SK-N-SH treated with all-trans-retinoic acid at 6 μM for 48 hours (cell line): ENCODE measurements around the gene OR1N2.
"Not testable (repeated sequence)": the region's sequence is repeated elsewhere in the genome, so short reads cannot be mapped to it uniquely, and the experiment has no call there.

Source experiments
- ATAC-seq: fragments of 200-7000 bp; cut with Tn5 transposase; 3 replicates; pipeline ENCODE4 v1.9.1; 2020; ENCODE audit warnings: mild to moderate bottlenecking, moderate library complexity
- ARNTL ChIP-seq: fragments of 450-650 bp; formaldehyde crosslinking; IDR thresholded peaks from 2 replicates; pipeline ENCODE4 v1.5.0; 2020; ENCODE audit warnings: low read depth, mild to moderate bottlenecking, moderate library complexity, borderline replicate concordance
- BACH2 ChIP-seq: fragments of 250-450 bp; sonication (Bioruptor Pico); IDR thresholded peaks from 2 replicates; pipeline ENCODE4 v1.9.0; 2021; ENCODE audit warnings: mild to moderate bottlenecking, borderline replicate concordance
- CREB5 ChIP-seq: fragments of 250-450 bp; sonication (Bioruptor Pico); IDR thresholded peaks from 2 replicates; pipeline ENCODE4 v1.5.1; 2020; ENCODE audit warnings: low read depth, mild to moderate bottlenecking, moderate library complexity
- CSDC2 ChIP-seq: fragments of 250-450 bp; sonication (Bioruptor Pico); IDR thresholded peaks from 2 replicates; pipeline ENCODE4 v1.5.0; 2020; ENCODE audit warnings: mild to moderate bottlenecking, moderate library complexity
- CSRNP3 ChIP-seq: fragments of 250-450 bp; sonication (Bioruptor Pico); IDR thresholded peaks from 2 replicates; pipeline ENCODE4 v1.5.1; 2021; ENCODE audit warnings: mild to moderate bottlenecking, moderate library complexity
- ESRRG ChIP-seq: fragments of 250-450 bp; sonication (Bioruptor Pico); IDR thresholded peaks from 2 replicates; pipeline ENCODE4 v1.6.1; 2021; ENCODE audit warnings: mild to moderate bottlenecking
- GLIS3 ChIP-seq: fragments of 250-450 bp; sonication (Bioruptor Pico); IDR thresholded peaks from 2 replicates; pipeline ENCODE4 v1.5.0; 2020; ENCODE audit warnings: mild to moderate bottlenecking, moderate library complexity
- ISL1 ChIP-seq: fragments of 250-450 bp; sonication (Bioruptor Pico); IDR thresholded peaks from 2 replicates; pipeline ENCODE4 v2.1.2; 2022; ENCODE audit warnings: mild to moderate bottlenecking, moderate library complexity
- OSR1 ChIP-seq: fragments of 250-450 bp; sonication (Bioruptor Pico); IDR thresholded peaks from 2 replicates; pipeline ENCODE4 v1.8.0; 2022; ENCODE audit warnings: moderate library complexity, mild to moderate bottlenecking, inconsistent platforms
- PATZ1 ChIP-seq: fragments of 250-450 bp; sonication (Bioruptor Pico); IDR thresholded peaks from 2 replicates; pipeline ENCODE4 v1.8.0; 2020; ENCODE audit warnings: mild to moderate bottlenecking, moderate library complexity, borderline replicate concordance
- POU6F1 ChIP-seq: fragments of 250-450 bp; sonication (Bioruptor Pico); IDR thresholded peaks from 2 replicates; pipeline ENCODE4 v1.8.0; 2021; ENCODE audit warnings: low read depth, mild to moderate bottlenecking, moderate library complexity, borderline replicate concordance
- PPARA ChIP-seq: fragments of 250-450 bp; sonication (Bioruptor Pico); IDR thresholded peaks from 2 replicates; pipeline ENCODE4 v1.5.0; 2020; ENCODE audit warnings: mild to moderate bottlenecking, borderline replicate concordance
- RARB ChIP-seq: fragments of 250-450 bp; sonication (Bioruptor Pico); IDR thresholded peaks from 2 replicates; pipeline ENCODE4 v1.8.0; 2021; ENCODE audit warnings: mild to moderate bottlenecking, moderate library complexity
- SNAI2 ChIP-seq: fragments of 250-450 bp; sonication (Bioruptor Pico); IDR thresholded peaks from 2 replicates; pipeline ENCODE4 v1.5.0; 2020; ENCODE audit warnings: mild to moderate bottlenecking, moderate library complexity
- TCF4 ChIP-seq: fragments of 250-450 bp; sonication (Bioruptor Pico); IDR thresholded peaks from 2 replicates; pipeline ENCODE4 v1.8.0; 2021; ENCODE audit warnings: mild to moderate bottlenecking, moderate library complexity, borderline replicate concordance
- TOX ChIP-seq: fragments of 250-450 bp; sonication (Bioruptor Pico); IDR thresholded peaks from 2 replicates; pipeline ENCODE4 v1.8.0; 2021; ENCODE audit warnings: mild to moderate bottlenecking, moderate library complexity, borderline replicate concordance
- ZC3H10 ChIP-seq: fragments of 250-450 bp; sonication (Bioruptor Pico); IDR thresholded peaks from 2 replicates; pipeline ENCODE4 v1.5.1; 2021; ENCODE audit warnings: mild to moderate bottlenecking, moderate library complexity
- ZFP3 ChIP-seq: fragments of 250-450 bp; sonication (Bioruptor Pico); IDR thresholded peaks from 2 replicates; pipeline ENCODE4 v1.5.0; 2020; ENCODE audit warnings: mild to moderate bottlenecking, moderate library complexity
- ZFP30 ChIP-seq: fragments of 450-650 bp; formaldehyde crosslinking; IDR thresholded peaks from 2 replicates; pipeline ENCODE4 v1.5.0; 2022; ENCODE audit warnings: mild to moderate bottlenecking, moderate library complexity
- ZNF565 ChIP-seq: fragments of 450-650 bp; formaldehyde crosslinking; conservative IDR thresholded peaks from 2 replicates; pipeline ENCODE4 v1.5.0; 2020; ENCODE audit warnings: low read depth, mild to moderate bottlenecking, moderate library complexity
- ZNF70 ChIP-seq: fragments of 450-650 bp; formaldehyde crosslinking; IDR thresholded peaks from 2 replicates; pipeline ENCODE4 v1.5.0; 2020; ENCODE audit warnings: mild to moderate bottlenecking, moderate library complexity
- ZNF8 ChIP-seq: fragments of 450-650 bp; formaldehyde crosslinking; IDR thresholded peaks from 2 replicates; pipeline ENCODE4 v1.5.0; 2020; ENCODE audit warnings: mild to moderate bottlenecking, moderate library complexity

OR1N2 gene

GRCh38 chr9:122527193-122527592 lies 25.7 kb upstream of the OR1N2 start, which contains the start of gene OR1N1:
TSS of gene OR1N1 (minus strand) at chr9:122527293. CDS start at chr9:122527293, 0 bp downstream.
- TF ChIP-seq ZFP3 (CRISPR knock-in tag) (no peak), GLIS3 (no peak), OSR1 (CRISPR knock-in tag) (no peak), PATZ1 (no peak), ZNF565 (no peak), ZNF8 (CRISPR knock-in tag) (no peak), TCF4 (CRISPR knock-in tag) (no peak), ZC3H10 (CRISPR knock-in tag) (no peak), BACH2 (CRISPR knock-in tag) (no peak), ZFP30 (CRISPR knock-in tag) (no peak), CSDC2 (CRISPR knock-in tag) (no peak), ISL1 (CRISPR knock-in tag) (no peak)
- TF ChIP-seq, all 23 proteins: peak for 0
- ATAC-seq, result no peak

GRCh38 chr9:122531157-122531556 lies 21.8 kb upstream of the OR1N2 start:
- not testable (repeated sequence) for ATAC-seq

GRCh38 chr9:122536134-122536533 lies 16.8 kb upstream of the OR1N2 start:
- no peak for ATAC-seq
- TF ChIP-seq GLIS3, result no peak
- no peak for TF ChIP-seq CREB5 (CRISPR knock-in tag)
- no peak for TF ChIP-seq BACH2 (CRISPR knock-in tag)
- TF ChIP-seq ZNF565, result no peak
- no peak for TF ChIP-seq TCF4 (CRISPR knock-in tag)
- TF ChIP-seq ZNF70 (CRISPR knock-in tag), result no peak
- TF ChIP-seq POU6F1 (CRISPR knock-in tag), result no peak
- TF ChIP-seq RARB, result no peak
- no peak for TF ChIP-seq ZC3H10 (CRISPR knock-in tag)
- no peak for TF ChIP-seq TOX (CRISPR knock-in tag)
- TF ChIP-seq ESRRG (CRISPR knock-in tag), result no peak
- TF ChIP-seq ZFP30 (CRISPR knock-in tag), result no peak
- TF ChIP-seq ZFP3 (CRISPR knock-in tag), result no peak
- TF ChIP-seq ARNTL (CRISPR knock-in tag), result no peak
- no peak for TF ChIP-seq CSRNP3
- no peak for TF ChIP-seq SNAI2

- not testable (repeated sequence) for ATAC-seq
Measured at GRCh38 chr9:122537066-122537465, 15.8 kb upstream of the OR1N2 start.

- no peak for ATAC-seq
- TF ChIP-seq PPARA (no peak), ZC3H10 (CRISPR knock-in tag) (no peak), SNAI2 (no peak), TCF4 (CRISPR knock-in tag) (no peak), ESRRG (CRISPR knock-in tag) (no peak), ISL1 (CRISPR knock-in tag) (no peak), ZNF8 (CRISPR knock-in tag) (no peak), POU6F1 (CRISPR knock-in tag) (no peak), CREB5 (CRISPR knock-in tag) (no peak), GLIS3 (no peak), ZNF70 (CRISPR knock-in tag) (no peak), TOX (CRISPR knock-in tag) (no peak), CSRNP3 (no peak), BACH2 (CRISPR knock-in tag) (no peak)
- TF ChIP-seq, all 23 proteins: peak for 0
Measured at GRCh38 chr9:122538757-122539156, 14.2 kb upstream of the OR1N2 start.
